ENCODE data around the gene PRKG1.

DNA sequence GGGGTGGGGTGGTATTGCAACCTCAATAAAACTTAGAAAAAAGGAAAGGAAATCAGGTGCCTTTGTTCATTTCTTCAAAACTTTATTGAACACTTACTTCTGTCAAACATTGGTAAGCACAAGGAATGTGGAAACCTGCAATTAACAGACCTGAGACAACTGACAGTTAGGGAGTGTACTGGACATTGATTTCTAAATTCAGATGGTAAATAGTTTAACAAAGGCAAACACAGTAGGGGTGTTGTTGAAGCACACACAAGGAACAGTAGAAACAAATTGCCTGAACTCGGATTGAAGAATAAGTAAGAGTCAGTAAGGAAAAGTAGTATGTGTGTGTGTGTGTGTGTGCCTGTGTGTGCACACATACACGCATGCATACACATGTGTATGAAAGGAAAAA, 516.5 kb downstream of the PRKG1 start:
- TF ChIP-seq, protein P1, sequence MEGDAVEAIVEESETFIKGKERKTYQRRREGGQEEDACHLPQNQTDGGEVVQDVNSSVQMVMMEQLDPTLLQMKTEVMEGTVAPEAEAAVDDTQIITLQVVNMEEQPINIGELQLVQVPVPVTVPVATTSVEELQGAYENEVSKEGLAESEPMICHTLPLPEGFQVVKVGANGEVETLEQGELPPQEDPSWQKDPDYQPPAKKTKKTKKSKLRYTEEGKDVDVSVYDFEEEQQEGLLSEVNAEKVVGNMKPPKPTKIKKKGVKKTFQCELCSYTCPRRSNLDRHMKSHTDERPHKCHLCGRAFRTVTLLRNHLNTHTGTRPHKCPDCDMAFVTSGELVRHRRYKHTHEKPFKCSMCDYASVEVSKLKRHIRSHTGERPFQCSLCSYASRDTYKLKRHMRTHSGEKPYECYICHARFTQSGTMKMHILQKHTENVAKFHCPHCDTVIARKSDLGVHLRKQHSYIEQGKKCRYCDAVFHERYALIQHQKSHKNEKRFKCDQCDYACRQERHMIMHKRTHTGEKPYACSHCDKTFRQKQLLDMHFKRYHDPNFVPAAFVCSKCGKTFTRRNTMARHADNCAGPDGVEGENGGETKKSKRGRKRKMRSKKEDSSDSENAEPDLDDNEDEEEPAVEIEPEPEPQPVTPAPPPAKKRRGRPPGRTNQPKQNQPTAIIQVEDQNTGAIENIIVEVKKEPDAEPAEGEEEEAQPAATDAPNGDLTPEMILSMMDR (IDR thresholded peaks at IDR 0.05; ENCODE audit: low read depth, low read length, poor library complexity, severe bottlenecking): no peak
- TF ChIP-seq EZH2phosphoT487 (IDR thresholded peaks at IDR 0.05; ENCODE audit: borderline replicate concordance, low read length): no peak
